Esophagus squamous epithelium (tissue), 5 donors: ENCODE data around the gene LACTBL1. TPM values are rescaled to one million over a fixed set of nuclear protein-coding genes. Genes with fewer than 3 reads are reported as not detected.
"Not testable (repeated sequence)": the region's sequence is repeated elsewhere in the genome, so short reads cannot be mapped to it uniquely, and the experiment has no call there.

Experiments
- DNase-seq: peaks from one replicate; lab custom pipeline; 2025; lab: John Stamatoyannopoulos, UW
- H3K27ac ChIP-seq, 4 donors: fragments of 200-600 bp; sonication (generic); one replicate each; pipeline ENCODE4 v1.5.1; 2016 to 2019; ENCODE audit warnings: mild to moderate bottlenecking in 1 of 4
- H3K27me3 ChIP-seq, 4 donors: fragments of 200-600 bp; sonication (generic); 1 replicate in 3 of 4; 2 replicates in 1 of 4; pipeline versions ENCODE4 v1.5.1 to v1.6.0; 2017 to 2021; ENCODE audit warnings: antibody characterized with exemption in 1 of 4
- H3K36me3 ChIP-seq, 3 donors: fragments of 200-600 bp; sonication (generic); one replicate each; pipeline ENCODE4 v1.5.1; 2016 to 2019
- H3K4me1 ChIP-seq, 3 donors: fragments of 200-600 bp; sonication (generic); one replicate each; pipeline ENCODE4 v1.5.1; 2017 to 2019
- H3K4me3 ChIP-seq, 4 donors: fragments of 200-600 bp; sonication (generic); 1 replicate in 3 of 4; 2 replicates in 1 of 4; pipeline ENCODE4 v1.5.1; 2016 to 2019; ENCODE audit warnings: mild to moderate bottlenecking in 2 of 4, moderate library complexity in 1 of 4
- H3K9me3 ChIP-seq, 3 donors: fragments of 200-600 bp; sonication (generic); one replicate each; pipeline ENCODE4 v1.5.1; 2016 to 2019
- POLR2A ChIP-seq, 4 donors: fragments of 450-650 bp; IDR thresholded peaks; one replicate each; pipeline ENCODE4 v1.6.1; 2017; ENCODE audit warnings: antibody characterized with exemption in 4 of 4, mild to moderate bottlenecking in 4 of 4, moderate library complexity in 3 of 4
- WGBS, 2 donors: methylation state at CpG; one replicate each; pipeline ENCODE4 v1.1.5; 2018; 5-methylcytosine and 5-hydroxymethylcytosine counted together
- intact Hi-C: fragments of 100-400 bp; cut with DNase I; formaldehyde crosslinking; loops from one replicate; pipeline ENCODE4 v1.15.0; 2022
- total RNA-seq, 4 donors: library from RNA; depleted of rRNA; stranded (reverse); fragments of >200 nt; gene quantifications; one replicate each; pipeline ENCODE4 v1.1.0, GENCODE V29; 2016
- TF ChIP-seq, protein P1 (sequence below), 6 experiments: fragments of 450-650 bp in 4 of 6; fragments of 200-600 bp in 2 of 6; sonication (generic) in 2 of 6; IDR thresholded peaks; one replicate each; pipeline ENCODE4 v1.5.1; 2016 to 2019; ENCODE audit warnings: antibody characterized with exemption in 6 of 6, mild to moderate bottlenecking in 4 of 6, moderate library complexity in 4 of 6
- donor health status: DM: yes; HTN: yes; CAD: no.

Gene LACTBL1
- total RNA-seq, 4 donors from 2014 or later = not detected

DNA sequence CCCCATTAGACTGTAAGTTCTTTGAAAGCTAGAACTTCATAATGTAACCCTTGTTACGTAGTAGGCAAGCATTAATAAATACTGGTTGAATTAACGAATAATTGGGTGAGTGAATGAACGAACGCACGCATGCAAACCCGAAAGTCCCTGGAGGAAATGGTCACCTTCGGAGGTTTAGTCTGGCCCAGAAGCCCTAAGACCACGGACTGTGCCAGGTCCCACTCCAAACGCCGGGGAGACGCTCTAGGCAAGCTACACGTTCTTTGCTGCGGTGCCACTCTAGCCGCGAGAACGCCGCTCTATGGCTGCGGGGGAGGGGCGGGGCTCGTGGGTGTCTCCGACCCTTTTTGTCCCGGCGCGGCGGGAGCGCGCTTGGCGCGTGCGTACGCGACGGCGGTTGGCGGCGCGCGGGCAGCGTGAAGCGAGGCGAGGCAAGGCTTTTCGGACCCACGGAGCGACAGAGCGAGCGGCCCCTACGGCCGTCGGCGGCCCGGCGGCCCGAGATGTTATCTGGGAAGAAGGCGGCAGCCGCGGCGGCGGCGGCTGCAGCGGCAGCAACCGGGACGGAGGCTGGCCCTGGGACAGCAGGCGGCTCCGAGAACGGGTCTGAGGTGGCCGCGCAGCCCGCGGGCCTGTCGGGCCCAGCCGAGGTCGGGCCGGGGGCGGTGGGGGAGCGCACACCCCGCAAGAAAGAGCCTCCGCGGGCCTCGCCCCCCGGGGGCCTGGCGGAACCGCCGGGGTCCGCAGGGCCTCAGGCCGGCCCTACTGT, 46.6 kb upstream of the LACTBL1 start, which contains the start of gene KDM1A:
Gene KDM1A, plus strand, starts transcription at position 375 of the 769 bp plus-strand sequence. Its CDS starts 129 bp downstream, at position 504.
- intact Hi-C loops = no loop called here
- WGBS, 2 donors = 0% methylated on average over 14 to 18 of the region's 85 CpGs
- no peaks in the 10 kb centered on the region for H3K36me3 ChIP-seq
- H3K4me1 ChIP-seq = peaks cover 5 to 26% (median 8%) of the 10 kb centered on the region in 3 donors
- H3K27ac ChIP-seq = peak within 1 kb of the TSS; percentile 86 to 96 (median 92)
- TF ChIP-seq, protein P1, sequence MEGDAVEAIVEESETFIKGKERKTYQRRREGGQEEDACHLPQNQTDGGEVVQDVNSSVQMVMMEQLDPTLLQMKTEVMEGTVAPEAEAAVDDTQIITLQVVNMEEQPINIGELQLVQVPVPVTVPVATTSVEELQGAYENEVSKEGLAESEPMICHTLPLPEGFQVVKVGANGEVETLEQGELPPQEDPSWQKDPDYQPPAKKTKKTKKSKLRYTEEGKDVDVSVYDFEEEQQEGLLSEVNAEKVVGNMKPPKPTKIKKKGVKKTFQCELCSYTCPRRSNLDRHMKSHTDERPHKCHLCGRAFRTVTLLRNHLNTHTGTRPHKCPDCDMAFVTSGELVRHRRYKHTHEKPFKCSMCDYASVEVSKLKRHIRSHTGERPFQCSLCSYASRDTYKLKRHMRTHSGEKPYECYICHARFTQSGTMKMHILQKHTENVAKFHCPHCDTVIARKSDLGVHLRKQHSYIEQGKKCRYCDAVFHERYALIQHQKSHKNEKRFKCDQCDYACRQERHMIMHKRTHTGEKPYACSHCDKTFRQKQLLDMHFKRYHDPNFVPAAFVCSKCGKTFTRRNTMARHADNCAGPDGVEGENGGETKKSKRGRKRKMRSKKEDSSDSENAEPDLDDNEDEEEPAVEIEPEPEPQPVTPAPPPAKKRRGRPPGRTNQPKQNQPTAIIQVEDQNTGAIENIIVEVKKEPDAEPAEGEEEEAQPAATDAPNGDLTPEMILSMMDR (IDR thresholded peaks at IDR 0.05) = peak in 1 of 6 experiments; percentile 44
- TF ChIP-seq POLR2A (IDR thresholded peaks at IDR 0.05) = peak in 3 of 4 donors; percentile 14 to 90 (median 74)
- H3K9me3 ChIP-seq = no peaks in the 10 kb centered on the region
- peak within 1 kb of the TSS; percentile 75 to 97 (median 80) for H3K4me3 ChIP-seq
- H3K27me3 ChIP-seq = no peaks in the 10 kb centered on the region
- peak; percentile 72 for DNase-seq

DNA sequence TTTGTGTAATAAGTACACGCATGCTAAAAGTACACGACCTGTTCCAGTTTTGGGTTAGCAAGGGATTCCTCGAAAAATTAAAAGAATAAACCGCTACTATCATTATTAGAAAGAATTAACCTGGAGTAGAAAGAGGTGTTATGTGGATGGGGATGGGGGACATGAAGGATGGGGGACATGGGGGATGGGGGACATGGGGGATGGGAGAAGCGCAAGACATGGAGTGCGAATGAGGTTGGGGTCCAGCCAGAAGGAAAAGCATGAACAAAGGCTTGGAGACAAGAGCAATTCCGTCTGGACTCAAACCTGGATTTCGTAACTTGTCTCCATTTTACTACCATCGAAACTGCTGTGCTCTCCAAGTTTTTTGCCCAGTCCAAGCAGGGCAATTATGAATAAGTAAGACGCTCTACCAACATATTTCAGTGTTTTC, 46.0 kb upstream of the LACTBL1 start:
- TF ChIP-seq POLR2A (IDR thresholded peaks at IDR 0.05) = no peak
- peaks cover 5 to 26% (median 10%) of the 10 kb centered on the region in 3 donors for H3K4me1 ChIP-seq
- peak overlapping the region; percentile 86 to 96 (median 92) for H3K27ac ChIP-seq
- DNase-seq = no peak
- no peaks in the 10 kb centered on the region for H3K27me3 ChIP-seq
- peak overlapping the region; percentile 75 to 97 (median 80) for H3K4me3 ChIP-seq
- no peaks in the 10 kb centered on the region for H3K9me3 ChIP-seq
- intact Hi-C loops = no loop called here
- 16 to 32% methylated on average over 10 of the region's 10 CpGs for WGBS, 2 donors
- H3K36me3 ChIP-seq = no peaks in the 10 kb centered on the region

DNA sequence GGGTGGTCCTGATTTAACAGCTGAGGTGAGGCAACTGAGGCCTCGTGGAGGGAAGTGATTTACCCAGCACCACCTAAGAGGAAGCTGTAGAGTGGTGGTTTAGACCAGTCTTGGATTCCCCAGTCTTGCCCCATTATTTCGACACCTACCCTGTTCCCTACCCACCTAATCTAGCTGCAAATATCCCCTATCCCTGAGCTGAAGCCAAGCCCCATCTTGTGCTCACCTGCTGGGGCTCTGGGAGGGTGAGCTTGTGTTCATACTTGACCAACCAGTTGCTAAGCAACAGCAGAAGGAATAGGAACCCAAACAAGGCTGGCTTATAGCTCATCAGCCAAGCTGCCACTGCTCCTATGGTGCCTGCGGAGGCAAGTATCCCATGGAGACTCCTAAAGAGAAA, 41.0 kb upstream of the LACTBL1 start:
- intact Hi-C loops = no loop called here
- no peaks in the 10 kb centered on the region for H3K36me3 ChIP-seq
- DNase-seq = no peak
- H3K27ac ChIP-seq = no peak overlapping the region
- no peaks in the 10 kb centered on the region for H3K27me3 ChIP-seq
- peaks cover 0 to 21% (median 7%) of the 10 kb centered on the region in 3 donors for H3K4me1 ChIP-seq
- no peaks in the 10 kb centered on the region for H3K9me3 ChIP-seq
- TF ChIP-seq POLR2A (IDR thresholded peaks at IDR 0.05) = no peak
- TF ChIP-seq, protein P1 (IDR thresholded peaks at IDR 0.05) = no peak
- H3K4me3 ChIP-seq = no peak overlapping the region
- WGBS, 2 donors = 36 to 48% methylated on average over 2 of the region's 3 CpGs

DNA sequence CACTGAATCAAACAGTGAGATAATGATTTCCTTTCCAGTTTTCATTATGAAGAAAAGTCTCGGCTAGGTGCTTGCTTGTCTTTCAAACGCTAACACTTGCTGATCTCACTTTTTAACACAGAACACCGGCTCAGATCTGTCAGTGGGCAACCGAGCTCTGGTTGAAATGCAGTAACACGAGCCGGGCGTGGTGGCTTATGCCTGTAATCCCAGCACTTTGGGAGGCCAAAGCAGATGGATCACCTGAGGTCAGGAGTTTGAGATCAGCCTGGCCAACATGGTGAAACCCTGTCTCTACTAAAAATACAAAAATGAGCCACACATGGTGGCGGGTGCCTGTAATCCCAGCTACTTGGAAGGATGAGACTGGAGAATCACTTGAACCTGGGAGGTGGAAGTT, 37.4 kb upstream of the LACTBL1 start:
- DNase-seq, intact Hi-C loops: not testable (repeated sequence)
- peaks cover 0 to 10% (median 0%) of the 10 kb centered on the region in 4 donors for H3K27me3 ChIP-seq

DNA sequence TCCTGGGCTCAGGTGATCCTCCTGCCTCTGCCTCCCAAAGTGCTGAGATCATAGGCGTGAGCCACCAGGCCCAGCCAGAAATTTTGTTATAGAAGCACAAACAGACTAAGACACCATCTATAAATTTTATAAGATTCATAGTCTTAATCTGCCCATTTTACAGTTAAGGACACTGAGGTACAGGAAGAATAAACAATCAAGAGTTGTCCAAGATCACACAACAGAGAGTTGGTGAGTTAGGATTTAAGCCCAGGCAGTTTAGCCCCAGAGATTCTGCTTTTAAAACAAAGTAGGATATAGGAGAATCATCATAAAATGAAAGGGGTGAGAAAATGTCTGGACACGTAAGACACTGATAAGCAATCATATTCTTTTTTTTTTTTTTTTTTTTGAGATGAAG, 36.2 kb upstream of the LACTBL1 start:
- DNase-seq = no peak
- intact Hi-C loops = no loop called here
- Histone ChIP-seq H3K27me3 (peaks cover 0 to 10% (median 0%) of the 10 kb centered on the region in 4 donors), H3K9me3 (no peaks in the 10 kb centered on the region), H3K36me3 (no peaks in the 10 kb centered on the region), H3K27ac (no peak overlapping the region), H3K4me3 (no peak overlapping the region), H3K4me1 (peaks cover 0 to 15% (median 7%) of the 10 kb centered on the region in 3 donors)
- WGBS, 2 donors = 90 to 91% methylated on average over 2 of the region's 2 CpGs
- no peak for TF ChIP-seq POLR2A (IDR thresholded peaks at IDR 0.05)
- TF ChIP-seq, protein P1 (IDR thresholded peaks at IDR 0.05) = no peak

More for the DNA sequence above, 37.4 kb upstream of the LACTBL1 start:
- Histone ChIP-seq H3K4me1 (peaks cover 0 to 15% (median 7%) of the 10 kb centered on the region in 3 donors), H3K27ac (peak overlapping the region in 2 of 4 donors; percentile 73 to 78)
- not testable (repeated sequence) for H3K9me3 ChIP-seq, H3K36me3 ChIP-seq, H3K4me3 ChIP-seq
- 73% methylated on average over 7 to 8 of the region's 8 CpGs for WGBS, 2 donors

DNA sequence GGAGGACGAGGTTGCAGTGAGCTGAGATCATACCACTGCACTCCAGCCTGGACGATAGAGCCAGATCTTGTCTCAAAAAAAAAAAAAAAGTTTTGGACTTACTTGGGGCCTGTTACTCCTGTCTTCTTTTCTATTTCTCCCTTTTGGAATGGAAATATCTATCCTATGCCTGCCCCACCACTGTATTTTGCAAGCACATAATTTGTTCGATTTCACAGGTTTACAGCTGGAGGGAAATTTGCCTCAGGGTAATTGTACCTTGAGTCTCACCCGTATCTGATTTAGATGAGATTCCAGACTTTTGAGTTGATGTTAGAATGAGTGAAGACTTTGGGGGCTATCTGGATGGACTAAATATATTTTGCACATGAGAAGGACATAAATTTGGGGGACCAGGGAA, 34.4 kb upstream of the LACTBL1 start:
- Histone ChIP-seq H3K4me1 (peaks cover 0 to 15% (median 5%) of the 10 kb centered on the region in 3 donors), H3K27me3 (peaks cover 0 to 10% (median 0%) of the 10 kb centered on the region in 4 donors), H3K36me3 (no peaks in the 10 kb centered on the region), H3K9me3 (no peaks in the 10 kb centered on the region), H3K4me3 (no peak overlapping the region), H3K27ac (no peak overlapping the region)
- TF ChIP-seq POLR2A (IDR thresholded peaks at IDR 0.05) = no peak
- TF ChIP-seq, protein P1 (IDR thresholded peaks at IDR 0.05) = no peak
- DNase-seq = no peak
- WGBS, 2 donors = 71 to 81% methylated on average over 4 of the region's 4 CpGs
- intact Hi-C loops = no loop called here

DNA sequence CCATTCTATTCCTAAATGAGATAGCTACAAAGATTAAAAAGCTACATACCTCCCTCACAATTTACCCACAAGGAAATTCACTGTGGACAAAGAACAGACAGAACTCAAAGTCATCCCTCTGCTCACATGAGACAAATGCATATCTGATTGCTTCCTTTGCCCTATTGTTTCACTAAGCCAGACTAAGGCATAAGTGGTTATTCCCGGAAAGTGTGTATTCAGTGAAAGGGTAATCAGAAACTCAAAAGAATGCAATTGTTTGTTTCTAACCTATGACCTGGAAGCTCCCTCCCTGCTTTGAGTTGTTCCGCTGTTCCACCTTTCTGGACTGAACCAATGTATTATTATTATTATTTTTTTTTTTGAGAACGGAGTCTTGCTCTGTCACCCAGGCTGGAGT, 32.1 kb upstream of the LACTBL1 start:
- H3K27ac ChIP-seq, DNase-seq, H3K36me3 ChIP-seq, intact Hi-C loops, H3K4me1 ChIP-seq, H3K4me3 ChIP-seq: not testable (repeated sequence)
- WGBS, 2 donors = 70 to 81% methylated on average over 3 of the region's 3 CpGs
- H3K9me3 ChIP-seq = peaks cover 0 to 11% (median 0%) of the 10 kb centered on the region in 3 donors
- H3K27me3 ChIP-seq = peaks cover 0 to 27% (median 0%) of the 10 kb centered on the region in 4 donors
